DOHH2 (cell line): ENCODE results near the gene CRIP3.
"Not testable (repeated sequence)": the region's sequence is repeated elsewhere in the genome, so short reads cannot be mapped to it uniquely, and the experiment has no call there.

Experiments
- H3F3A ChIP-seq: fragments of 200-600 bp; sonication (generic), shearing (Covaris generic); 2 replicates; pipeline ENCODE4 v1.6.0; 2016; ENCODE audit warnings: antibody characterized with exemption, mild to moderate bottlenecking; ENCODE audit not compliant: control insufficient read depth, insufficient read depth
- H3K27ac ChIP-seq: fragments of 200-600 bp; sonication (generic); 2 replicates; pipeline ENCODE4 v1.5.1; 2014; ENCODE audit warnings: low read depth, mild to moderate bottlenecking, low read length, moderate library complexity
- H3K27me3 ChIP-seq: fragments of 200-600 bp; sonication (generic); 2 replicates; pipeline ENCODE4 v1.6.1; 2014; ENCODE audit warnings: mild to moderate bottlenecking, low read length, mixed read lengths; ENCODE audit not compliant: control insufficient read depth
- H3K36me3 ChIP-seq: fragments of 200-600 bp; sonication (generic); 2 replicates; pipeline ENCODE4 v1.6.1; 2014; ENCODE audit warnings: mild to moderate bottlenecking, low read length, moderate library complexity, mixed read lengths; ENCODE audit not compliant: control insufficient read depth
- H3K4me1 ChIP-seq: fragments of 200-600 bp; sonication (generic); 2 replicates; pipeline ENCODE4 v1.6.1; 2014; ENCODE audit warnings: mild to moderate bottlenecking, low read length, mixed read lengths; ENCODE audit not compliant: control insufficient read depth
- H3K4me2 ChIP-seq: fragments of 200-600 bp; sonication (generic); 2 replicates; pipeline ENCODE4 v1.6.0; 2014; ENCODE audit warnings: mild to moderate bottlenecking, low read length, moderate library complexity
- H3K4me3 ChIP-seq: fragments of 200-600 bp; sonication (generic); 2 replicates; pipeline ENCODE4 v1.5.1; 2014; ENCODE audit warnings: mild to moderate bottlenecking, low read length, mixed read lengths
- H3K79me2 ChIP-seq: fragments of 200-600 bp; sonication (generic); 2 replicates; pipeline ENCODE4 v1.6.1; 2014; ENCODE audit warnings: mild to moderate bottlenecking, low read length, mixed read lengths; ENCODE audit not compliant: control insufficient read depth
- H3K9me2 ChIP-seq: fragments of 200-600 bp; sonication (generic); replicated peaks from 2 replicates; pipeline ENCODE4 v1.6.1; 2014; ENCODE audit warnings: mild to moderate bottlenecking, low read length, mixed read lengths; ENCODE audit not compliant: control insufficient read depth
- H3K9me3 ChIP-seq: fragments of 200-600 bp; sonication (generic); 2 replicates; pipeline ENCODE4 v1.6.1; 2014; ENCODE audit warnings: antibody characterized with exemption, low read length, mixed read lengths; ENCODE audit not compliant: control insufficient read depth, insufficient read depth
- H4K20me1 ChIP-seq: fragments of 200-600 bp; sonication (generic); 2 replicates; pipeline ENCODE4 v1.6.0; 2014; ENCODE audit warnings: low read depth, mild to moderate bottlenecking, antibody characterized with exemption, low read length, moderate library complexity; ENCODE audit not compliant: control insufficient read depth, insufficient read depth
- EZH2phosphoT487 ChIP-seq: fragments of 200-600 bp; sonication (generic); IDR thresholded peaks from 2 replicates; pipeline ENCODE4 v1.6.1; 2017; ENCODE audit warnings: borderline replicate concordance, mild to moderate bottlenecking, antibody characterized with exemption, low read length, moderate library complexity, mixed read lengths
- TF ChIP-seq, protein P1 (sequence below): fragments of 200-600 bp; sonication (generic); IDR thresholded peaks from one replicate; pipeline ENCODE4 v1.5.1; 2014; ENCODE audit warnings: antibody characterized with exemption, mild to moderate bottlenecking, low read depth, low read length; ENCODE audit not compliant: poor library complexity, severe bottlenecking

CRIP3 gene

DNA sequence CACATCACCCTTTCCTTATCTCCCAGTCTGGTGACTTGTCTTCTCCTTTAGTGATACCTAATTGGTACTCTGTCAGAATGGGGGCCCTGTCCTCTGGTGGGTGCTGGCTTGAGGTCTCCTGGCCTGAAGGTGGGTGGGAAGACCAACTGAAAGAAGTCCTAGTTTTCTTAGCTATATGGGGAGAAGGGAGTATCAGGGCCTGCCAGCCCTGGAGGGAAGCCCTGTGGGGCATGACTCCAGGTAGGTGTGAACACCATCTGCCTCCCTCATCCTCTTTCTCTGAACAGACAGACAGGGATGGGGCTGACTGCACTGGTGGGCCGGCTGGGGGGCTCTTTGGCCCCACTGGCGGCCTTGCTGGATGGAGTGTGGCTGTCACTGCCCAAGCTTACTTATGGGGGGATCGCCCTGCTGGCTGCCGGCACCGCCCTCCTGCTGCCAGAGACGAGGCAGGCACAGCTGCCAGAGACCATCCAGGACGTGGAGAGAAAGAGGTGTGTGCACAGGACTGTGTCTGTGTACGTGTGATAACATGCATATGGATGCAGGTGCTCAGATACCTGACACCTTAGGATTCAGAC, 4.8 kb downstream of the CRIP3 start:
- Histone ChIP-seq H3K36me3 (no peaks in the 10 kb centered on the region; the same call in 1 of the 2 replicates), H3K79me2 (peaks cover 3% of the 10 kb centered on the region; the same call in 1 of the 2 replicates), H3F3A (no peaks in the 10 kb centered on the region), H3K4me1 (peaks cover 18% of the 10 kb centered on the region), H3K27me3 (no peaks in the 10 kb centered on the region), H3K9me2 (no peaks in the 10 kb centered on the region), H3K27ac (no peak overlapping the region), H3K4me3 (no peak overlapping the region), H4K20me1 (no peaks in the 10 kb centered on the region), H3K4me2 (no peak overlapping the region), H3K9me3 (no peaks in the 10 kb centered on the region)
- no peak for TF ChIP-seq EZH2phosphoT487
- TF ChIP-seq, protein P1, sequence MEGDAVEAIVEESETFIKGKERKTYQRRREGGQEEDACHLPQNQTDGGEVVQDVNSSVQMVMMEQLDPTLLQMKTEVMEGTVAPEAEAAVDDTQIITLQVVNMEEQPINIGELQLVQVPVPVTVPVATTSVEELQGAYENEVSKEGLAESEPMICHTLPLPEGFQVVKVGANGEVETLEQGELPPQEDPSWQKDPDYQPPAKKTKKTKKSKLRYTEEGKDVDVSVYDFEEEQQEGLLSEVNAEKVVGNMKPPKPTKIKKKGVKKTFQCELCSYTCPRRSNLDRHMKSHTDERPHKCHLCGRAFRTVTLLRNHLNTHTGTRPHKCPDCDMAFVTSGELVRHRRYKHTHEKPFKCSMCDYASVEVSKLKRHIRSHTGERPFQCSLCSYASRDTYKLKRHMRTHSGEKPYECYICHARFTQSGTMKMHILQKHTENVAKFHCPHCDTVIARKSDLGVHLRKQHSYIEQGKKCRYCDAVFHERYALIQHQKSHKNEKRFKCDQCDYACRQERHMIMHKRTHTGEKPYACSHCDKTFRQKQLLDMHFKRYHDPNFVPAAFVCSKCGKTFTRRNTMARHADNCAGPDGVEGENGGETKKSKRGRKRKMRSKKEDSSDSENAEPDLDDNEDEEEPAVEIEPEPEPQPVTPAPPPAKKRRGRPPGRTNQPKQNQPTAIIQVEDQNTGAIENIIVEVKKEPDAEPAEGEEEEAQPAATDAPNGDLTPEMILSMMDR, result no peak

DNA sequence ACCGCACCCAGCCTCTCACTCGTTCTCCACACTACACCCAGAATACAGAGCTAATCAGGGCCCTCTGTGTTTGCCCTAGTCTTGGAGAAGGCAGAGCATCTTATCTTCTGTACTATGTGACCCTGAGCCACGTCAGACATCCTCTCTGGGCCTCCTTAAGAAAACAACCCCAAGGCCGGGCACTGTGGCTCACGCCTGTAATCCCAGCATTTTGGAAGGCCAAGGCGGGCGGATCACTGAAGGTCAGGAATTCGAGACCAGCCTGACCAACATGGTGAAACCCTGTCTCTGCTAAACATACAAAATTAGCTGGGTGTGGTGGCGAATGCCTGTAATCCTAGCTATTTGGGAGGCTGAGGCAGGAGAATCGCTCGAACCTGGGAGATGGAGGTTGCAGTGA, 5.6 kb downstream of the CRIP3 start:
- H3K4me1 ChIP-seq, H3K36me3 ChIP-seq, H3K9me2 ChIP-seq, H3F3A ChIP-seq, H3K4me2 ChIP-seq, H3K79me2 ChIP-seq, H3K27ac ChIP-seq, H3K4me3 ChIP-seq, H4K20me1 ChIP-seq, H3K27me3 ChIP-seq, H3K9me3 ChIP-seq: not testable (repeated sequence)

DNA sequence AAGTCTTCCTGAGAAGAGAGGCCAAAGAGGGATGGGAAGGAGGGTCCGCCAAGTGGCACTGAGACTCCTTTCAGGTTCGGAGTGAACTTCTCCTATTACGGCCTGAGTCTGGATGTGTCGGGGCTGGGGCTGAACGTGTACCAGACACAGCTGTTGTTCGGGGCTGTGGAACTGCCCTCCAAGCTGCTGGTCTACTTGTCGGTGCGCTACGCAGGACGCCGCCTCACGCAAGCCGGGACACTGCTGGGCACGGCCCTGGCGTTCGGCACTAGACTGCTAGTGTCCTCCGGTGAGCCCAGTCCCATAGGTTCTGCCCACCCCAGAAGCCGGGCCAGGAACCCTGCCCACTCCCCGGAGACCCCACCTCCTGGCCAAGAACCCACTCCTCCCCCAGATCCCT, 6.5 kb downstream of the CRIP3 start:
- H3K79me2 ChIP-seq, result no peaks in the 10 kb centered on the region
- H3K4me3 ChIP-seq, result no peak overlapping the region
- no peak overlapping the region for H3K27ac ChIP-seq
- H4K20me1 ChIP-seq, result no peaks in the 10 kb centered on the region
- no peaks in the 10 kb centered on the region; the same call in 1 of the 2 replicates for H3K36me3 ChIP-seq
- H3K9me2 ChIP-seq, result no peaks in the 10 kb centered on the region
- no peaks in the 10 kb centered on the region for H3K9me3 ChIP-seq
- H3K4me1 ChIP-seq, result peaks cover 3% of the 10 kb centered on the region; the same call in 1 of the 2 replicates
- H3F3A ChIP-seq, result no peaks in the 10 kb centered on the region
- TF ChIP-seq, protein P1, result no peak
- TF ChIP-seq EZH2phosphoT487, result no peak
- no peak overlapping the region for H3K4me2 ChIP-seq
- no peaks in the 10 kb centered on the region for H3K27me3 ChIP-seq

DNA sequence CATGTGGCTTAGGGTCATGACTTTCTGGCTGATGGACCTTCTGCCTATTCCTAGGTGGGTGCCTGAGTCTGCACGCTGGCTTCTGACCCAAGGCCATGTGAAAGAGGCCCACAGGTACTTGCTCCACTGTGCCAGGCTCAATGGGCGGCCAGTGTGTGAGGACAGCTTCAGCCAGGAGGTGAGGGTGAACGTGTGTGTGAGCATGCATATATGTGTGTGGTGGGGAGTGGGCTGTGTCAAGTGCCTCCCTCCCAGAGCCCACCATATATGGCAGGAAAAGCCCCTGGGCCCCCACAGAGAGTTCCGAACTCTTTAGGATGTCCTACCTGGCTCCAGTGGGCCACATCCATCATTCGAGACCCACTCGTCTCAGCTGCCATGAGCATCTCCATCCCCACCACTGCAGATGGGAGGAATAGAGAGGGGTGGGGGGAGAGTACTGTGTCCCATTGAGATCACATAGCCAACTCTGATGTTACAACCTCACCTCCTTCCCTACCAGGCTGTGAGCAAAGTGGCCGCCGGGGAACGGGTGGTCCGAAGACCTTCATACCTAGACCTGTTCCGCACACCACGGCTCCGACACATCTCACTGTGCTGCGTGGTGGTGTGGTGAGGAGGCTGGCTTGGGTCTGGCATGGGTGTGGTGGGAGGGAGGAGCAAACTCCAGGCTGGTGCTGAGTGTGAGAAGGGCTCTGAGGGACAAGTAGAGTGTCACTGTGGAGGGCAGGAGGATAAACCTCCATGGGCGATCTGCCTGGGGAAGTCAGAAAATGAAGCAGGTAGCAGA, 7.3 kb downstream of the CRIP3 start:
- Histone ChIP-seq H3K27me3 (no peaks in the 10 kb centered on the region), H3K36me3 (no peaks in the 10 kb centered on the region; the same call in 1 of the 2 replicates), H3K79me2 (no peaks in the 10 kb centered on the region), H3K4me1 (peaks cover 3% of the 10 kb centered on the region; the same call in 1 of the 2 replicates), H3K4me2 (no peak overlapping the region), H3K9me3 (no peaks in the 10 kb centered on the region), H3K9me2 (no peaks in the 10 kb centered on the region), H3F3A (no peaks in the 10 kb centered on the region), H3K4me3 (no peak overlapping the region), H4K20me1 (no peaks in the 10 kb centered on the region), H3K27ac (no peak overlapping the region)
- TF ChIP-seq, protein P1, result no peak
- TF ChIP-seq EZH2phosphoT487, result no peak
